IMR-90 (cell line): Measurements from ENCODE around the gene ABLIM3. TPM values are rescaled to one million over a fixed set of nuclear protein-coding genes. Genes with fewer than 3 reads are reported as not detected.

Experiments
- ATAC-seq: fragments of 200-7000 bp; cut with Tn5 transposase; 2 replicates; pipeline ENCODE4 v1.9.1; 2020; ENCODE audit warnings: low read depth, mild to moderate bottlenecking, moderate library complexity
- BruUV-seq: library from RNA; stranded (reverse); fragments of 400-500 nt; replicated peaks from 2 replicates; lab custom pipeline; 2021; lab: Mats Ljungman, UMichigan
- CTCF ChIA-PET: fragments of 300-600 bp; formaldehyde crosslinking; extraction: SDS; loops from one replicate; lab custom pipeline; 2021; ENCODE audit warnings: antibody characterized with exemption; lab: Yijun Ruan, JAX
- POLR2A ChIA-PET: fragments of 300-600 bp; sonication (Branson Sonifier 250); formaldehyde crosslinking; loops from one replicate; lab custom pipeline; 2022; ENCODE audit warnings: antibody characterized with exemption; ENCODE audit not compliant: unreplicated experiment; lab: Charles Lee
- DNase-seq: peaks from one replicate; pipeline ENCODE4 v3.0.0; 2013
- H2AFZ ChIP-seq: replicated peaks from 2 replicates; pipeline ENCODE3; 2013; ENCODE audit warnings: low read length, mild to moderate bottlenecking; ENCODE audit not compliant: poor library complexity
- H2AK5ac ChIP-seq: 2 replicates; pipeline ENCODE4 v1.6.1; 2013; ENCODE audit warnings: low read depth, low read length, inconsistent platforms
- H2AK9ac ChIP-seq: replicated peaks from 2 replicates; pipeline ENCODE3; 2013; ENCODE audit warnings: mild to moderate bottlenecking, low read depth, low read length, moderate library complexity; ENCODE audit not compliant: poor library complexity
- H2BK120ac ChIP-seq: 2 replicates; pipeline ENCODE4 v1.6.1; 2013; ENCODE audit warnings: low read depth, low read length, inconsistent platforms
- H2BK15ac ChIP-seq: 3 replicates; pipeline ENCODE4 v1.6.1; 2013; ENCODE audit warnings: low read depth, low read length, inconsistent platforms
- H2BK20ac ChIP-seq: 2 replicates; pipeline ENCODE4 v1.6.1; 2013; ENCODE audit warnings: low read depth, mild to moderate bottlenecking, inconsistent platforms, low read length, moderate library complexity
- H2BK5ac ChIP-seq: 2 replicates; pipeline ENCODE4 v1.6.1; 2013; ENCODE audit warnings: mild to moderate bottlenecking, low read depth, low read length, inconsistent platforms; ENCODE audit not compliant: poor library complexity, severe bottlenecking
- H3K14ac ChIP-seq: replicated peaks from 2 replicates; pipeline ENCODE4 v1.6.1; 2013; ENCODE audit warnings: low read depth, low read length, inconsistent platforms
- H3K18ac ChIP-seq: 2 replicates; pipeline ENCODE4 v1.6.1; 2013; ENCODE audit warnings: low read depth, low read length, control low read depth
- H3K23ac ChIP-seq: 2 replicates; pipeline ENCODE4 v1.6.1; 2013; ENCODE audit warnings: low read depth, low read length, inconsistent platforms
- H3K27ac ChIP-seq: 2 replicates; pipeline ENCODE4 v1.5.1; 2013; ENCODE audit warnings: mild to moderate bottlenecking, control low read depth, low read length; ENCODE audit not compliant: insufficient read depth
- H3K27me3 ChIP-seq: 2 replicates; pipeline ENCODE4 v1.6.1; 2013; ENCODE audit warnings: low read length; ENCODE audit not compliant: control insufficient read depth, insufficient read depth
- H3K36me3 ChIP-seq: 2 replicates; pipeline ENCODE4 v1.6.1; 2013; ENCODE audit warnings: low read length, mixed read lengths; ENCODE audit not compliant: control insufficient read depth, insufficient read depth
- H3K4ac ChIP-seq: 2 replicates; pipeline ENCODE4 v1.6.1; 2013; ENCODE audit warnings: low read depth, low read length, inconsistent platforms
- H3K4me1 ChIP-seq: 2 replicates; pipeline ENCODE4 v1.6.1; 2013; ENCODE audit warnings: low read length, mixed read lengths; ENCODE audit not compliant: control insufficient read depth, insufficient read depth
- H3K4me2 ChIP-seq: 2 replicates; pipeline ENCODE4 v1.6.1; 2013; ENCODE audit warnings: low read depth, mild to moderate bottlenecking, control low read depth, low read length, moderate library complexity
- H3K4me3 ChIP-seq: 2 replicates; pipeline ENCODE4 v1.5.1; 2013; ENCODE audit warnings: low read depth, mild to moderate bottlenecking, control low read depth, low read length, moderate library complexity; ENCODE audit not compliant: insufficient read depth
- H3K56ac ChIP-seq: 2 replicates; pipeline ENCODE4 v1.6.1; 2013; ENCODE audit warnings: low read length, inconsistent platforms; ENCODE audit not compliant: insufficient read depth; ENCODE audit errors: extremely low read depth
- H3K79me1 ChIP-seq, 2 experiments: 2 replicates each; pipeline ENCODE4 v1.6.1; 2013; ENCODE audit warnings: low read length in 2 of 2, inconsistent platforms in 1 of 2, low read depth in 1 of 2
- H3K9ac ChIP-seq: 2 replicates; pipeline ENCODE4 v1.6.1; 2013; ENCODE audit warnings: low read depth, low read length, control low read depth
- H3K9me1 ChIP-seq: 2 replicates; pipeline ENCODE4 v1.6.1; 2013; ENCODE audit warnings: low read length, inconsistent platforms; ENCODE audit not compliant: insufficient read depth
- H3K9me3 ChIP-seq: 2 replicates; pipeline ENCODE4 v1.6.1; 2013; ENCODE audit warnings: low read length; ENCODE audit not compliant: control insufficient read depth, insufficient read depth
- H4K20me1 ChIP-seq: 2 replicates; pipeline ENCODE4 v1.6.1; 2013; ENCODE audit warnings: low read length, inconsistent platforms; ENCODE audit not compliant: insufficient read depth
- H4K5ac ChIP-seq: 2 replicates; pipeline ENCODE4 v1.6.1; 2013; ENCODE audit warnings: mild to moderate bottlenecking, low read depth, low read length, control low read depth
- H4K8ac ChIP-seq, 2 experiments: 2 replicates each; pipeline ENCODE4 v1.6.1; 2013; ENCODE audit warnings: low read depth in 2 of 2, low read length in 2 of 2, control low read depth in 1 of 2, inconsistent platforms in 1 of 2
- H4K91ac ChIP-seq: 2 replicates; pipeline ENCODE4 v1.6.1; 2013; ENCODE audit warnings: low read depth, low read length, inconsistent platforms; ENCODE audit not compliant: insufficient read depth
- CEBPB ChIP-seq: IDR thresholded peaks from 2 replicates; pipeline ENCODE4 v1.6.1; 2012; ENCODE audit warnings: low read depth, low read length, improper control_type of control experiment
- FOS ChIP-seq: fragments of 150-350 bp; IDR thresholded peaks from 2 replicates; pipeline ENCODE4 v1.6.1; 2016; ENCODE audit warnings: low read depth, low read length
- MXI1 ChIP-seq: IDR thresholded peaks from 2 replicates; pipeline ENCODE4 v1.6.1; 2012; ENCODE audit warnings: low read depth, mild to moderate bottlenecking, low read length, moderate library complexity, borderline replicate concordance
- RAD21 ChIP-seq: IDR thresholded peaks from 2 replicates; pipeline ENCODE4 v1.6.1; 2012; ENCODE audit warnings: low read length, improper control_type of control experiment
- whole genome bisulfite sequencing, 2 experiments: methylation state at CpG; one replicate each; pipeline versions ENCODE4 v1.1.5 to v1.1.7; 2013; ENCODE audit warnings: missing lambda C conversion rate in 2 of 2; ENCODE audit not compliant: insufficient read length in 1 of 2; ENCODE audit errors: extremely low coverage in 2 of 2; 5-methylcytosine and 5-hydroxymethylcytosine counted together
- dilution Hi-C: fragments of 300-500 bp; cut with HindIII; formaldehyde crosslinking; loops from one replicate; pipeline ENCODE4 v1.14.3; 2018; ENCODE audit warnings: low sequenced_read_pairs; ENCODE audit not compliant: unreplicated experiment
- in situ Hi-C: fragments of 300-500 bp; cut with MboI; formaldehyde crosslinking; loops from 3 replicates; pipeline ENCODE4 v1.14.3; 2019; ENCODE audit warnings: low sequenced_read_pairs, inconsistent platforms, mixed read lengths
- intact Hi-C: fragments of 100-400 bp; cut with micrococcal nuclease; formaldehyde crosslinking; loops from 2 replicates; pipeline ENCODE4 v1.10.0; 2022
- polyA plus RNA-seq, 3 experiments: library from polyadenylated mRNA; depleted of rRNA; stranded (reverse); fragments of >200 nt; gene quantifications; 2 replicates each; pipeline ENCODE4 v1.2.3, GENCODE V29; 2012; ENCODE audit warnings: low replicate concordance in 1 of 3
- total RNA-seq: library from RNA; depleted of rRNA; stranded (reverse); fragments of >200 nt; gene quantifications from 2 replicates; pipeline ENCODE4 v1.2.3, GENCODE V29; 2012

The ABLIM3 gene
- total and polyA plus RNA-seq, 2 of the 4 experiments (the other 2 are of a cell fraction), result 33.3 to 69.9 TPM

DNA sequence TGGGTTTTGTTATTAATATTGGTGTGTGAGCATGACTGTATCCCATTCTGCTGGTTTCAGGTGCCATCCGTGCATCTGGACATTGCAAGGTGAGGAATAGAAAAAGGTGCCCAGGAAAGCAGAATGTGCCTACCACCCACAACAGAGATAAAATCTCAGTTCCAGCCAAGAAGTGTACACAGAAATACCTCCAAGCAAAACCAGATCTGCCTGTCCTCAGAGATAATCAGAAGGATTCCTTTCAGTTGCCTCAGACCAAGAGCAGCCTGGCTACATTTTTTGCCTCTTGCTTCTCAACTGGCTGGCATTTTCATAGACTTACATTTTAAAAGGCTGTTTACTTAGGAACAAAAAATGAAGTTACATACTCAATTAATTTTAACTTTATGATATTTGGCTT, 12.1 kb upstream of the ABLIM3 start:
- Histone ChIP-seq H2BK20ac (peak overlapping the region; percentile 4), H2AK9ac (no peak overlapping the region), H3K4me1 (peaks cover 12% of the 10 kb centered on the region), H2BK15ac (no peak overlapping the region), H3K9me1 (peaks cover 9% of the 10 kb centered on the region), H2AK5ac (no peak overlapping the region), H3K14ac (no peak overlapping the region), H3K36me3 (no peaks in the 10 kb centered on the region), H3K4ac (no peak overlapping the region), H3K4me3 (no peak overlapping the region), H3K18ac (no peak overlapping the region), H3K9ac (no peak overlapping the region), H3K9me3 (no peaks in the 10 kb centered on the region), H3K4me2 (no peak overlapping the region), H4K91ac (no peak overlapping the region), H4K5ac (no peak overlapping the region), H2BK5ac (no peak overlapping the region), H3K23ac (no peak overlapping the region), H4K20me1 (no peaks in the 10 kb centered on the region), H3K79me1 (no peaks in the 10 kb centered on the region), H3K27me3 (no peaks in the 10 kb centered on the region), H4K8ac (no peak overlapping the region), H2BK120ac (no peak overlapping the region), H2AFZ (no peak overlapping the region), H3K27ac (no peak overlapping the region), H3K56ac (no peak overlapping the region)
- intact Hi-C loops, result loop anchor here (5.0 kb wide), 2 partner anchors 302 to 633 kb away; partner anchors contain the start of gene ADRB2
- ChIA-PET POLR2A (no interaction called here), CTCF (interaction anchor here (1.1 kb wide), 1 partner anchor 102 kb away, joined by 4 read pairs; no protein-coding TSS in a partner anchor)
- TF ChIP-seq RAD21, result peak; percentile 11; the same call in 1 of the 2 replicates
- peak; percentile 47; the same call in 1 of the 2 replicates for TF ChIP-seq CEBPB
- no peak for TF ChIP-seq MXI1
- no peak for TF ChIP-seq FOS
- WGBS, 2 experiments, result no CpG with 5 or more reads among the region's 1 CpG
- in situ Hi-C loops, result no loop called here
- ATAC-seq, result peak; percentile 64
- peak; percentile 59 for DNase-seq
- dilution Hi-C loops, result no loop called here
- no TSS peak for BruUV-seq
